ENCODE measurements around the gene S100Z.

The S100Z gene

DNA sequence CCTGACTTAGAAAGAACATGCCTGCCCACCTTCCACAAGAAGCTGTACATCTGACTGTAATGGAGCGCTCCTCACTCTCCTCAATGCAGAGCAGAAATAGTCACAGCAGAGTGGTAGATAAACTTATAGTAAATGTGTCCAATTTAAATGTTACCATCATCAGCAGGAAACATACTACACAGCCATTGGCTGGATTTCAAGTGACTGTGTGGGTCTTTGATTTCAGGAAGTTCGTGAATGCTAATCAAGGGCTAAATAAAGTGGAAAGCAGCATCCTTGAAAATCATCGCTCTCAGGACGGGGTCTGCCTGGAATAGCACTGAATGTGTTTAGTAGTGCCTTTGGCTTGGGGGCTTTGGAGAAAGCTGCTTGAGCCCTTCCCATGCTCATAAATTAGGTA lies 70.7 kb downstream of the S100Z start:
- TF ChIP-seq, protein P1, sequence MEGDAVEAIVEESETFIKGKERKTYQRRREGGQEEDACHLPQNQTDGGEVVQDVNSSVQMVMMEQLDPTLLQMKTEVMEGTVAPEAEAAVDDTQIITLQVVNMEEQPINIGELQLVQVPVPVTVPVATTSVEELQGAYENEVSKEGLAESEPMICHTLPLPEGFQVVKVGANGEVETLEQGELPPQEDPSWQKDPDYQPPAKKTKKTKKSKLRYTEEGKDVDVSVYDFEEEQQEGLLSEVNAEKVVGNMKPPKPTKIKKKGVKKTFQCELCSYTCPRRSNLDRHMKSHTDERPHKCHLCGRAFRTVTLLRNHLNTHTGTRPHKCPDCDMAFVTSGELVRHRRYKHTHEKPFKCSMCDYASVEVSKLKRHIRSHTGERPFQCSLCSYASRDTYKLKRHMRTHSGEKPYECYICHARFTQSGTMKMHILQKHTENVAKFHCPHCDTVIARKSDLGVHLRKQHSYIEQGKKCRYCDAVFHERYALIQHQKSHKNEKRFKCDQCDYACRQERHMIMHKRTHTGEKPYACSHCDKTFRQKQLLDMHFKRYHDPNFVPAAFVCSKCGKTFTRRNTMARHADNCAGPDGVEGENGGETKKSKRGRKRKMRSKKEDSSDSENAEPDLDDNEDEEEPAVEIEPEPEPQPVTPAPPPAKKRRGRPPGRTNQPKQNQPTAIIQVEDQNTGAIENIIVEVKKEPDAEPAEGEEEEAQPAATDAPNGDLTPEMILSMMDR (IDR thresholded peaks at IDR 0.05; ENCODE audit: low read depth, low read length, missing control alignments), result no peak
- no peak for DNase-seq (ENCODE audit: low read depth)

DNA sequence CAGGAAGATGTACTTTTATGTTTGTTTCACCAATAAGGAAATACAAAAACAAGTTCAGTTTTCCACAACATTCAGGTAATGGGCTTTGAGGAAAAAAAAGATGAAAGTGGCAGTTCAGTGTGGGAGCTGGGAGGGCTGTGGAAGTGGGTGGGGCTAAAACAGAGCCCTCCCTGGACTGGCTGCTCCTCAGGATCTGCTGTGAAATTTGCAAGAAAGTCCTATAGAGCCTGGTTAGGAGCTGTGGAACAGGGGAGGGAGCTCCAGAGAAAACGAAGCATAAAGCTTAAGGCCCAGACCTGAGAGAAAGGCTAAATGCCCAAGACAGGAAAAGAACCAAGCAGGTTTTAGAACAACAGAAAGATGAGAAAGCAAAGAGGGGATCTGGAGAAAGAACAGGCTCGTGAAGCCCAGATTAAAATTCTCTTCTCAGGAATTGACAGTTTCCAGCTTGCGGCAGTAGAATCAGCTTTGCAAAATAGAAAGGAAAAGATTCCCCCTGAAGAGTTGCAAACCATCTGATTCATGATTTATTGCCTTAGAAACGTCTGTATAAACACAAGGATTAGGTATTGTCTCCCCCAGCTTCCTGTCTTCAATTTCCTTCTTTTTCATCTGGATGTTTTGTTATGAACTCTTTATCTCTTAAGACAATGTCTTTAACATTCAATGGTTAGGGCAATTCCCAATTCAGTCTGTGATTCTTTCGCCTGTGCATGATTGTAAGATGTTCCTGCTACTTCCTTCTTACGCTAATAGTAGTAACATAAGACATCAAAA lies 76.7 kb downstream of the S100Z start:
- TF ChIP-seq, protein P1 (IDR thresholded peaks at IDR 0.05; ENCODE audit: low read depth, low read length, missing control alignments), result no peak
- no peak for DNase-seq (ENCODE audit: low read depth)
- H3K4me3 ChIP-seq (ENCODE audit: low read depth, low read length), result no peak overlapping the region

More for the DNA sequence above, 70.7 kb downstream of the S100Z start:
- H3K4me3 ChIP-seq (ENCODE audit: low read depth, low read length), result no peak overlapping the region

DNA sequence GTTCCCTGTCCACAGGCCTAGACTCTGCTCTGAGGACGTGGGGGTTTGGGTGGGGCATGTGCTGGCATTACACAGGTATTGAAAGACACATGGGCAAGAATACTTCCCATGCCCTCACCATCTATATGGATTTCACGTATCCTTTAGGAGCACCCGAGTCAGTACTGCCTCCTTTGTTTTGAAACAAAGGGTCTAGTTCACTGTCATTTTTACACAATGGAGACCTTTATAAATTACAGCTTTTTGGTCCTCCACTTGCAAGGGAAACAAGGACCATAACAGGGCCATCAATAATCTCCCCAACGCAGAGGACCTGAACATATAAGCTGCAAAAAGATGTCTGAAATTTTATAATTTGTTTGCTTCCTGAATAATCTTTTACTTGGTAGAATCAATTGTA lies 78.1 kb downstream of the S100Z start:
- no peak overlapping the region for H3K4me3 ChIP-seq (ENCODE audit: low read depth, low read length)
- TF ChIP-seq, protein P1 (IDR thresholded peaks at IDR 0.05; ENCODE audit: low read depth, low read length, missing control alignments), result no peak
- no peak for DNase-seq (ENCODE audit: low read depth)

DNA sequence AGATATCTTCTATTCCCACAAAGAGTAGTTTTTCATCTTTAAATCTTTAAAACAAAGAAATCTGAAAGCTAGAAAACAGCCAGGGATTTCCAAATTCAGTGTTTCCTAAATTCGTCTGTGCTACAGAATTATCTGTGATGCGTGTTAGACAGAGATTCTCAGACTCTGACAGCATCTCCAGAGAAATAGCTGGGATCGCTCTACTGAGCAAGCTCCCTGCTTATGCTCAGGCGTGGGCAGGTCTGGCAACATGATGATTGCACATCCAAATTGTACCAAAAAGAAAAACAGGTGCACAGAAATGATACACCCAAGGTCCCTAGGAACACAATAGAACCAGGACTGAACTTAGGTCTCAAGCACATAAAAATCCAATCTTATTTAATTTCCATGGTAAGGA lies 80.3 kb downstream of the S100Z start:
- DNase-seq (ENCODE audit: low read depth), result no peak
- no peak overlapping the region for H3K4me3 ChIP-seq (ENCODE audit: low read depth, low read length)
- TF ChIP-seq, protein P1 (IDR thresholded peaks at IDR 0.05; ENCODE audit: low read depth, low read length, missing control alignments), result no peak

DNA sequence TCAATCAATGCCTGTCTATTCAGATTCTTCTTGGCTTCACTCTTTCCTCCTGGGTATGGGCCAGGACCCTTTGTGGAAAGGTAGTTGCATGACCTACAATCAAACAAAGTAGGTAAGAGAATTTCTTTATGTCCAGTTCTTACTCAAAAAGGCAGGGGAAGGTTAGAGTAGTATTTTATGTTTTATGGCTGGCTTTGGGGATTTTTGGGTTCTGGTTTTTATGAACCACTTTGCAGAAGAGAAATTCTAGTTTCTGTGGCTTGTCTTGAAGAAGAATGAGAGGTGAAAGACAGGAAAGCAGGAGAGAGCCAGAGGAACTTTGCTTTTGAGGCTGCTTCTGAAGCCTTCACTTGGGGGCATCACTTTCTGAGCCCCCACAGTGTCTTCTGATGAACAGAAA lies 88.4 kb downstream of the S100Z start:
- TF ChIP-seq, protein P1 (IDR thresholded peaks at IDR 0.05; ENCODE audit: low read depth, low read length, missing control alignments), result no peak
- H3K4me3 ChIP-seq (ENCODE audit: low read depth, low read length), result no peak overlapping the region; the same call in 1 of the 2 replicates

DNA sequence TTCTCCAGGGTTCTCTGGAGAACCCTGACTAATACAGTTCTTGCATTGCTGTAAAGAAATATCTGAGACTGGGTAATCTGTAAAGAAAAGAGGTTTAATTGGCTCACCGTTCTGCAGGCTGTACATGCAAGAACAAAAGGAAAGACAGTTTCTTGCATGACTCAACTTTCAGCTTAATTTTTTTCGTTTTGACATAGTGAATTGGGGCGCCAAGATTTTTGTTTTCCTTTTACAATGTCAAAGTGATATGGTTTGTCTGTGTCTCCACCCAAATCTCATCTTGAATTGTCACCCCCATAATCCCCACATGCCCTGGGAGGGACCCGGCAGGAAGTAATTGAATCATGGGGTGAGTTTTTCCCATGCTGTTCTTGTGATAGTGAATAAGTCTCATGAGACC lies 91.2 kb downstream of the S100Z start:
- peak; percentile 15 for DNase-seq (ENCODE audit: low read depth)
- no peak overlapping the region for H3K4me3 ChIP-seq (ENCODE audit: low read depth, low read length)
- TF ChIP-seq, protein P1 (IDR thresholded peaks at IDR 0.05; ENCODE audit: low read depth, low read length, missing control alignments), result no peak

More for the DNA sequence above, 88.4 kb downstream of the S100Z start:
- peak; percentile 37 for DNase-seq (ENCODE audit: low read depth)

DNA sequence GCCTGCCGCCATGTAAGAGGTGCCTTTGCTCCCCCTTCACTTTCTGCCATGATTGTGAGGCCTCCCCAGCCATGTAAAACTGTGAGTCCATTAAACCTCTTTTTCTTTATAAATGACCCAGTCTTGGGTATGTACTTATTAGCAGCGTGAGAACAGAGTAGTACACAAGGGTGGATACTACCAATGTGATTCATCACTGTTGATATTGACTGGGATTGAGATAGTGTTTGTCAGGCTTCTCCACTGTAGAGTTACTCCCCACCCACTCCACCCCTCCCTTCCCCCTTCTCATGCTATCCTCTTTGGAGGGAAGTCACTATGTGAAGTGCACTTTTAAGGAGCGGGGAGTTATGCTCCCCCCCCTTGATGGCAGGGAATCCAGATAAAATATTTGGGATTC lies 91.6 kb downstream of the S100Z start:
- TF ChIP-seq, protein P1 (IDR thresholded peaks at IDR 0.05; ENCODE audit: low read depth, low read length, missing control alignments), result no peak
- no peak for DNase-seq (ENCODE audit: low read depth)
- no peak overlapping the region for H3K4me3 ChIP-seq (ENCODE audit: low read depth, low read length)

All from GM12864 (cell line).